SK-N-SH (cell line): ENCODE measurements around the gene CFAP100. TPM values are rescaled to one million over a fixed set of nuclear protein-coding genes. Genes with fewer than 3 reads are reported as not detected.

ENCODE experiments used
- CTCF ChIA-PET: fragments of 300-600, 350-600 bp; formaldehyde crosslinking; extraction: SDS; loops from one replicate; lab custom pipeline; 2021; lab: Yijun Ruan, JAX
- POLR2A ChIA-PET: fragments of 350-600 bp; sonication (Branson Sonifier 250); formaldehyde crosslinking; extraction: SDS; loops from one replicate; lab custom pipeline; 2020; ENCODE audit warnings: antibody characterized with exemption, inconsistent platforms; lab: Yijun Ruan, JAX
- DNase-seq: peaks from one replicate; pipeline ENCODE4 v3.0.0; 2012
- H2AFZ ChIP-seq: fragments of 200-600 bp; sonication (generic); 2 replicates; pipeline ENCODE4 v1.8.1; 2016; ENCODE audit warnings: antibody characterized with exemption, mild to moderate bottlenecking, low read depth
- H3F3A ChIP-seq: fragments of 200-600 bp; sonication (generic); replicated peaks from 2 replicates; pipeline ENCODE3; 2016; ENCODE audit warnings: antibody characterized with exemption, mild to moderate bottlenecking; ENCODE audit not compliant: insufficient read depth
- H3K27ac ChIP-seq, 2 experiments: fragments of 200-500 bp in 1 of 2; fragments of 200-600 bp in 1 of 2; sonication (Bioruptor generic) in 1 of 2; sonication (generic), shearing (Covaris generic) in 1 of 2; 2 replicates each; pipeline versions ENCODE4 v1.5.1 to v1.6.1; 2014 to 2016; ENCODE audit warnings: low read depth in 2 of 2, inconsistent platforms in 1 of 2, low read length in 1 of 2, mild to moderate bottlenecking in 1 of 2, mixed read lengths in 1 of 2
- H3K27me3 ChIP-seq: fragments of 200-600 bp; sonication (generic), shearing (Covaris generic); 2 replicates; pipeline ENCODE4 v1.6.1; 2016; ENCODE audit warnings: mixed run types; ENCODE audit not compliant: insufficient read depth
- H3K36me3 ChIP-seq, 2 experiments: fragments of 200-500 bp in 1 of 2; fragments of 200-600 bp in 1 of 2; sonication (Bioruptor generic) in 1 of 2; sonication (generic) in 1 of 2; replicated peaks in 1 of 2; 2 replicates each; pipeline versions ENCODE3 to v1.5.1; 2014 to 2016; ENCODE audit warnings: low read length in 1 of 2, mild to moderate bottlenecking in 1 of 2; ENCODE audit not compliant: insufficient read depth in 2 of 2, control insufficient read depth in 1 of 2
- H3K4me1 ChIP-seq, 2 experiments: fragments of 200-500 bp in 1 of 2; fragments of 200-600 bp in 1 of 2; sonication (Bioruptor generic) in 1 of 2; sonication (generic), shearing (Covaris generic) in 1 of 2; 2 replicates each; pipeline versions ENCODE4 v1.5.1 to v1.6.1; 2014 to 2016; ENCODE audit warnings: low read depth in 1 of 2, low read length in 1 of 2, mixed run types in 1 of 2; ENCODE audit not compliant: insufficient read depth in 2 of 2, control insufficient read depth in 1 of 2
- H3K4me2 ChIP-seq: fragments of 200-600 bp; sonication (generic), shearing (Covaris generic); 2 replicates; pipeline ENCODE4 v1.6.1; 2017; ENCODE audit warnings: mixed run types
- H3K4me3 ChIP-seq, 2 experiments: fragments of 200-500 bp in 1 of 2; fragments of 200-600 bp in 1 of 2; sonication (Bioruptor generic) in 1 of 2; sonication (generic), shearing (Covaris generic) in 1 of 2; 2 replicates each; pipeline versions ENCODE4 v1.5.1 to v1.8.1; 2014 to 2016; ENCODE audit warnings: low read depth in 2 of 2, inconsistent platforms in 1 of 2, low read length in 1 of 2, mild to moderate bottlenecking in 1 of 2, mixed read lengths in 1 of 2, moderate library complexity in 1 of 2
- H3K79me2 ChIP-seq: fragments of 200-600 bp; sonication (generic); 2 replicates; pipeline ENCODE4 v1.8.1; 2017; ENCODE audit warnings: mild to moderate bottlenecking; ENCODE audit not compliant: insufficient read depth
- H3K9ac ChIP-seq: fragments of 200-600 bp; sonication (generic); 2 replicates; pipeline ENCODE4 v1.6.1; 2017; ENCODE audit warnings: mixed run types
- H3K9me2 ChIP-seq: fragments of 200-600 bp; sonication (generic); 2 replicates; pipeline ENCODE4 v1.6.1; 2017; ENCODE audit warnings: mixed run types
- H3K9me3 ChIP-seq: fragments of 200-600 bp; sonication (generic); 2 replicates; pipeline ENCODE4 v1.6.1; 2017; ENCODE audit warnings: mixed run types, mild to moderate bottlenecking, moderate library complexity
- H4K20me1 ChIP-seq: fragments of 200-600 bp; sonication (generic); 2 replicates; pipeline ENCODE4 v1.6.1; 2017; ENCODE audit warnings: mild to moderate bottlenecking, mixed run types; ENCODE audit not compliant: insufficient read depth
- CTCF ChIP-seq: fragments of 200-600 bp; sonication (generic); IDR thresholded peaks from 2 replicates; pipeline ENCODE4 v1.6.1; 2017; ENCODE audit warnings: antibody characterized with exemption, mild to moderate bottlenecking, moderate library complexity
- EP300 ChIP-seq, 2 experiments: IDR thresholded peaks; 2 replicates each; pipeline versions ENCODE4 v1.4.0 to v1.6.1; 2012; ENCODE audit warnings: borderline replicate concordance in 1 of 2, low read depth in 1 of 2, low read length in 1 of 2
- EZH2phosphoT487 ChIP-seq: fragments of 200-600 bp; sonication (generic); IDR thresholded peaks from 2 replicates; pipeline ENCODE4 v1.6.1; 2017; ENCODE audit warnings: low read depth, mixed run types, mild to moderate bottlenecking, antibody characterized with exemption, moderate library complexity, borderline replicate concordance
- FOXM1 ChIP-seq: IDR thresholded peaks from 2 replicates; pipeline ENCODE4 v1.4.0; 2012; ENCODE audit warnings: low read depth, mild to moderate bottlenecking
- GABPA ChIP-seq: IDR thresholded peaks from 2 replicates; pipeline ENCODE4 v1.4.0; 2012; ENCODE audit warnings: low read depth, mild to moderate bottlenecking
- GATA2 ChIP-seq: sonication (generic); formaldehyde crosslinking; IDR thresholded peaks from 2 replicates; pipeline ENCODE4 v1.5.0; 2020; ENCODE audit warnings: mild to moderate bottlenecking, missing genetic modification reagents
- JUND ChIP-seq: IDR thresholded peaks from 2 replicates; pipeline ENCODE4 v1.4.0; 2012
- MEF2A ChIP-seq: IDR thresholded peaks from 2 replicates; pipeline ENCODE4 v1.4.0; 2012; ENCODE audit warnings: low read depth, borderline replicate concordance
- PBX3 ChIP-seq: IDR thresholded peaks from 2 replicates; pipeline ENCODE4; 2012
- RCOR1 ChIP-seq: fragments of 150-350 bp; IDR thresholded peaks from 2 replicates; pipeline ENCODE4 v1.6.1; 2017; ENCODE audit warnings: antibody characterized with exemption, low read length
- RXRA ChIP-seq: IDR thresholded peaks from 2 replicates; pipeline ENCODE4 v1.4.0; 2012; ENCODE audit warnings: low read depth, mild to moderate bottlenecking, borderline replicate concordance
- SMC3 ChIP-seq: IDR thresholded peaks from 2 replicates; pipeline ENCODE4 v1.6.1; 2012; ENCODE audit warnings: low read depth, low read length, improper control_type of control experiment
- TAF1 ChIP-seq: IDR thresholded peaks from 2 replicates; pipeline ENCODE4 v1.6.1; 2012; ENCODE audit warnings: low read depth, mild to moderate bottlenecking, low read length, moderate library complexity, borderline replicate concordance
- ZBTB33 ChIP-seq: IDR thresholded peaks from 2 replicates; pipeline ENCODE4 v1.4.0; 2012; ENCODE audit warnings: low read depth, borderline replicate concordance
- WGBS: methylation state at CpG from one replicate; pipeline ENCODE4 v1.1.6; 2017; ENCODE audit warnings: low lambda C conversion rate; 5-methylcytosine and 5-hydroxymethylcytosine counted together
- polyA plus RNA-seq, 3 experiments: library from polyadenylated mRNA; depleted of rRNA; stranded (reverse); fragments of >200 nt; gene quantifications; 2 replicates each; pipeline ENCODE4 v1.2.3, GENCODE V29; 2012

The CFAP100 gene
- polyA plus RNA-seq, 1 of the 3 experiments (the other 2 are of a cell fraction) = not detected

GRCh38 chr3:126483321-126483761 is 88.6 kb downstream of the CFAP100 start:
- Histone ChIP-seq H3K4me2 (no peak overlapping the region), H3K9me3 (no peaks in the 10 kb centered on the region), H2AFZ (no peak overlapping the region), H3K27ac (no peak overlapping the region), H3F3A (no peaks in the 10 kb centered on the region), H3K9ac (no peak overlapping the region), H3K36me3 (no peaks in the 10 kb centered on the region), H3K4me1 (peaks cover 0 to 34% of the 10 kb centered on the region in 2 experiments; a peak in 1 of 4 replicates), H3K79me2 (no peaks in the 10 kb centered on the region), H3K27me3 (no peaks in the 10 kb centered on the region), H3K4me3 (no peak overlapping the region), H4K20me1 (no peaks in the 10 kb centered on the region), H3K9me2 (no peaks in the 10 kb centered on the region)
- DNase-seq = no peak
- no peak for TF ChIP-seq RXRA
- no peak for TF ChIP-seq MEF2A
- no peak for TF ChIP-seq FOXM1
- TF ChIP-seq JUND = no peak
- no peak for TF ChIP-seq GABPA
- no peak for TF ChIP-seq SMC3
- TF ChIP-seq CTCF = no peak
- no peak for TF ChIP-seq TAF1
- no peak for TF ChIP-seq GATA2 (CRISPR knock-in tag)
- TF ChIP-seq ZBTB33 = no peak
- no peak for TF ChIP-seq EP300 (IDR thresholded peaks at IDR 0.05; ENCODE audit: borderline replicate concordance in 1 of 2, low read depth in 1 of 2, low read length in 1 of 2)
- TF ChIP-seq PBX3 = no peak
- no peak for TF ChIP-seq RCOR1
- TF ChIP-seq EZH2phosphoT487 = no peak
- ChIA-PET POLR2A (interaction anchor here (1.0 kb wide), 1 partner anchor 11 kb away, joined by 3 read pairs; no protein-coding TSS in a partner anchor), CTCF (interaction anchor here (0.8 to 1.3 kb wide), 3 partner anchors 13 to 349 kb away, joined by 3 read pairs; no protein-coding TSS in a partner anchor)
- 10% methylated on average over 3 of the region's 14 CpGs for WGBS
